Panc1 (cell line): Measurements from ENCODE around the gene MYLIP. TPM values are rescaled to one million over a fixed set of nuclear protein-coding genes. Genes with fewer than 3 reads are reported as not detected.
A peak's percentile ranks its signal among the peaks of the same experiment; 100 is the strongest.

ENCODE experiments used
- ATAC-seq: fragments of 200-7000 bp; cut with Tn5 transposase; 2 replicates; pipeline ENCODE4 v1.9.1; 2020; ENCODE audit warnings: mild to moderate bottlenecking, moderate library complexity
- BruUV-seq: library from RNA; stranded (reverse); fragments of 400-500 nt; replicated peaks from 2 replicates; lab custom pipeline; 2021; lab: Mats Ljungman, UMichigan
- CTCF ChIA-PET: fragments of 300-600 bp; sonication (Branson Sonifier 250); formaldehyde crosslinking; loops from one replicate; lab custom pipeline; 2022; ENCODE audit warnings: antibody characterized with exemption; lab: Charles Lee
- POLR2A ChIA-PET: fragments of 300-600 bp; sonication (Branson Sonifier 250); formaldehyde crosslinking; loops from one replicate; lab custom pipeline; 2022; ENCODE audit warnings: antibody characterized with exemption; lab: Charles Lee
- DNase-seq: peaks from one replicate; pipeline ENCODE4 v3.0.0-alpha.2; 2010; ENCODE audit warnings: low read depth, low spot score
- H3K27ac ChIP-seq: 2 replicates; pipeline ENCODE4 v1.5.1; 2011; ENCODE audit warnings: mild to moderate bottlenecking, low read length, inconsistent platforms
- H3K27me3 ChIP-seq: fragments of 200-500 bp; sonication (Bioruptor generic); 2 replicates; pipeline ENCODE4 v1.6.0; 2014; ENCODE audit warnings: low read length, inconsistent platforms; ENCODE audit not compliant: control insufficient read depth, insufficient read depth
- H3K36me3 ChIP-seq: fragments of 200-500 bp; sonication (Bioruptor generic); 2 replicates; pipeline ENCODE4 v1.5.1; 2014; ENCODE audit warnings: inconsistent platforms, mild to moderate bottlenecking, low read length, moderate library complexity; ENCODE audit not compliant: control insufficient read depth, insufficient read depth
- H3K4me1 ChIP-seq: 2 replicates; pipeline ENCODE4 v1.5.1; 2011; ENCODE audit warnings: inconsistent platforms, mild to moderate bottlenecking, low read length, moderate library complexity; ENCODE audit not compliant: control insufficient read depth, insufficient read depth
- H3K4me3 ChIP-seq, 2 experiments: 2 replicates each; pipeline ENCODE4 v1.5.1; 2011 to 2012; ENCODE audit warnings: low read depth in 2 of 2, low read length in 2 of 2, mild to moderate bottlenecking in 2 of 2, inconsistent platforms in 1 of 2, moderate library complexity in 1 of 2
- H3K9me3 ChIP-seq: fragments of 200-500 bp; sonication (Bioruptor generic); 2 replicates; pipeline ENCODE4 v1.5.1; 2014; ENCODE audit warnings: low read depth, mild to moderate bottlenecking, inconsistent platforms, low read length, moderate library complexity; ENCODE audit not compliant: control insufficient read depth, insufficient read depth
- POLR2AphosphoS5 ChIP-seq: IDR thresholded peaks from 2 replicates; pipeline ENCODE4 v1.6.1; 2012; ENCODE audit warnings: mild to moderate bottlenecking, low read depth, low read length, moderate library complexity
- SIN3A ChIP-seq: IDR thresholded peaks from 2 replicates; pipeline ENCODE4 v1.6.1; 2012; ENCODE audit warnings: low read depth, mild to moderate bottlenecking, low read length, moderate library complexity, borderline replicate concordance; ENCODE audit not compliant: insufficient read depth
- TCF7L2 ChIP-seq: IDR thresholded peaks from 2 replicates; pipeline ENCODE4 v1.6.1; 2011; ENCODE audit warnings: mild to moderate bottlenecking, low read depth, low read length, inconsistent platforms
- in situ Hi-C: cut with HindIII; loops from 2 replicates; pipeline ENCODE4 v1.10.0; 2016; ENCODE audit warnings: low sequenced_read_pairs, low pct_unique_long_range_greater_than_20kb
- intact Hi-C: fragments of 100-400 bp; cut with micrococcal nuclease; formaldehyde crosslinking; loops from one replicate; pipeline ENCODE4 v1.10.0; 2022; ENCODE audit not compliant: unreplicated experiment
- total RNA-seq: library from RNA; stranded (reverse); gene quantifications from one replicate; pipeline ENCODE4 v1.2.1, GENCODE V29; 2021; ENCODE audit not compliant: unreplicated experiment
- TF ChIP-seq, protein P1 (sequence below), 2 experiments: IDR thresholded peaks; 2 replicates each; pipeline ENCODE4 v1.6.1; 2011 to 2012; ENCODE audit warnings: low read depth in 2 of 2, control low read depth in 1 of 2, low read length in 1 of 2, mild to moderate bottlenecking in 1 of 2, moderate library complexity in 1 of 2; ENCODE audit not compliant: insufficient read depth in 1 of 2
- TF ChIP-seq, protein P2 (sequence below): fragments of 450-650 bp; IDR thresholded peaks from 2 replicates; pipeline ENCODE4 v1.5.1; 2017; ENCODE audit warnings: mild to moderate bottlenecking

MYLIP gene
- total RNA-seq, 1 experiment from 2014 or later, result 12.7 TPM

- Histone ChIP-seq H3K27me3 (no peaks in the 10 kb centered on the region), H3K27ac (no peak overlapping the region), H3K9me3 (no peaks in the 10 kb centered on the region), H3K4me1 (peaks cover 39% of the 10 kb centered on the region), H3K4me3 (no peak overlapping the region), H3K36me3 (peaks cover 9% of the 10 kb centered on the region; the same call in 1 of the 2 replicates)
- DNase-seq (no peak), ATAC-seq (peak; percentile 53; the same call in 1 of the 2 replicates)
- intact Hi-C loops (no loop called here), in situ Hi-C loops (no loop called here)
- TF ChIP-seq, protein P1, sequence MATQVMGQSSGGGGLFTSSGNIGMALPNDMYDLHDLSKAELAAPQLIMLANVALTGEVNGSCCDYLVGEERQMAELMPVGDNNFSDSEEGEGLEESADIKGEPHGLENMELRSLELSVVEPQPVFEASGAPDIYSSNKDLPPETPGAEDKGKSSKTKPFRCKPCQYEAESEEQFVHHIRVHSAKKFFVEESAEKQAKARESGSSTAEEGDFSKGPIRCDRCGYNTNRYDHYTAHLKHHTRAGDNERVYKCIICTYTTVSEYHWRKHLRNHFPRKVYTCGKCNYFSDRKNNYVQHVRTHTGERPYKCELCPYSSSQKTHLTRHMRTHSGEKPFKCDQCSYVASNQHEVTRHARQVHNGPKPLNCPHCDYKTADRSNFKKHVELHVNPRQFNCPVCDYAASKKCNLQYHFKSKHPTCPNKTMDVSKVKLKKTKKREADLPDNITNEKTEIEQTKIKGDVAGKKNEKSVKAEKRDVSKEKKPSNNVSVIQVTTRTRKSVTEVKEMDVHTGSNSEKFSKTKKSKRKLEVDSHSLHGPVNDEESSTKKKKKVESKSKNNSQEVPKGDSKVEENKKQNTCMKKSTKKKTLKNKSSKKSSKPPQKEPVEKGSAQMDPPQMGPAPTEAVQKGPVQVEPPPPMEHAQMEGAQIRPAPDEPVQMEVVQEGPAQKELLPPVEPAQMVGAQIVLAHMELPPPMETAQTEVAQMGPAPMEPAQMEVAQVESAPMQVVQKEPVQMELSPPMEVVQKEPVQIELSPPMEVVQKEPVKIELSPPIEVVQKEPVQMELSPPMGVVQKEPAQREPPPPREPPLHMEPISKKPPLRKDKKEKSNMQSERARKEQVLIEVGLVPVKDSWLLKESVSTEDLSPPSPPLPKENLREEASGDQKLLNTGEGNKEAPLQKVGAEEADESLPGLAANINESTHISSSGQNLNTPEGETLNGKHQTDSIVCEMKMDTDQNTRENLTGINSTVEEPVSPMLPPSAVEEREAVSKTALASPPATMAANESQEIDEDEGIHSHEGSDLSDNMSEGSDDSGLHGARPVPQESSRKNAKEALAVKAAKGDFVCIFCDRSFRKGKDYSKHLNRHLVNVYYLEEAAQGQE (IDR thresholded peaks at IDR 0.05; ENCODE audit: insufficient read depth in 1 of 2, low read depth in 2 of 2, low read length in 1 of 2), result no peak
- no peak for TF ChIP-seq POLR2AphosphoS5
- no peak for TF ChIP-seq SIN3A
- TF ChIP-seq, protein P2, sequence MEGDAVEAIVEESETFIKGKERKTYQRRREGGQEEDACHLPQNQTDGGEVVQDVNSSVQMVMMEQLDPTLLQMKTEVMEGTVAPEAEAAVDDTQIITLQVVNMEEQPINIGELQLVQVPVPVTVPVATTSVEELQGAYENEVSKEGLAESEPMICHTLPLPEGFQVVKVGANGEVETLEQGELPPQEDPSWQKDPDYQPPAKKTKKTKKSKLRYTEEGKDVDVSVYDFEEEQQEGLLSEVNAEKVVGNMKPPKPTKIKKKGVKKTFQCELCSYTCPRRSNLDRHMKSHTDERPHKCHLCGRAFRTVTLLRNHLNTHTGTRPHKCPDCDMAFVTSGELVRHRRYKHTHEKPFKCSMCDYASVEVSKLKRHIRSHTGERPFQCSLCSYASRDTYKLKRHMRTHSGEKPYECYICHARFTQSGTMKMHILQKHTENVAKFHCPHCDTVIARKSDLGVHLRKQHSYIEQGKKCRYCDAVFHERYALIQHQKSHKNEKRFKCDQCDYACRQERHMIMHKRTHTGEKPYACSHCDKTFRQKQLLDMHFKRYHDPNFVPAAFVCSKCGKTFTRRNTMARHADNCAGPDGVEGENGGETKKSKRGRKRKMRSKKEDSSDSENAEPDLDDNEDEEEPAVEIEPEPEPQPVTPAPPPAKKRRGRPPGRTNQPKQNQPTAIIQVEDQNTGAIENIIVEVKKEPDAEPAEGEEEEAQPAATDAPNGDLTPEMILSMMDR, result no peak
- no peak for TF ChIP-seq TCF7L2
- BruUV-seq, result no TSS peak
- CTCF ChIA-PET, result interaction anchor here (0.6 to 0.8 kb wide), 2 partner anchors 11 to 45 kb away, joined by 5 read pairs; no protein-coding TSS in a partner anchor
- POLR2A ChIA-PET, result no interaction called here
Observed at GRCh38 chr6:16136621-16137450, 8.0 kb downstream of the MYLIP start.

GRCh38 chr6:16137451-16137801 lies 8.5 kb downstream of the MYLIP start:
- no TSS peak for BruUV-seq
- no peak overlapping the region for H3K4me3 ChIP-seq
- in situ Hi-C loops, result no loop called here
- H3K27me3 ChIP-seq, result no peaks in the 10 kb centered on the region
- CTCF ChIA-PET, result no interaction called here
- H3K9me3 ChIP-seq, result no peaks in the 10 kb centered on the region
- DNase-seq (no peak), ATAC-seq (no peak)
- TF ChIP-seq TCF7L2 (no peak), POLR2AphosphoS5 (no peak), SIN3A (no peak)
- TF ChIP-seq, protein P1 (IDR thresholded peaks at IDR 0.05; ENCODE audit: insufficient read depth in 1 of 2, low read depth in 2 of 2, low read length in 1 of 2), result no peak
- TF ChIP-seq, protein P2, result no peak
- POLR2A ChIA-PET, result no interaction called here
- peaks cover 11% of the 10 kb centered on the region; the same call in 1 of the 2 replicates for H3K36me3 ChIP-seq
- intact Hi-C loops, result no loop called here
- no peak overlapping the region for H3K27ac ChIP-seq
- peaks cover 37% of the 10 kb centered on the region for H3K4me1 ChIP-seq
